SJSA1 (cell line): Measurements from ENCODE around the gene VPS37B. TPM values are rescaled to one million over a fixed set of nuclear protein-coding genes. Genes with fewer than 3 reads are reported as not detected.
A peak's percentile ranks its signal among the peaks of the same experiment; 100 is the strongest.
"Not testable (repeated sequence)": the region's sequence is repeated elsewhere in the genome, so short reads cannot be mapped to it uniquely, and the experiment has no call there.

Experiments
- DNase-seq, 2 experiments: peaks; one replicate each; pipeline ENCODE4 v3.0.0-alpha.2; 2015 to 2020; ENCODE audit warnings: low spot score in 2 of 2, low read depth in 1 of 2
- H3K27ac ChIP-seq: fragments of 250-450 bp; sonication (Bioruptor Pico); 2 replicates; pipeline ENCODE4 v1.5.1; 2020; ENCODE audit warnings: mild to moderate bottlenecking, moderate library complexity
- H3K27me3 ChIP-seq: fragments of 250-450 bp; sonication (Bioruptor Pico); replicated peaks from 2 replicates; pipeline ENCODE4 v1.5.1; 2020; ENCODE audit warnings: mild to moderate bottlenecking, moderate library complexity
- H3K36me3 ChIP-seq: fragments of 250-450 bp; sonication (Bioruptor Pico); 2 replicates; pipeline ENCODE4 v1.5.1; 2020; ENCODE audit warnings: mild to moderate bottlenecking
- H3K4me1 ChIP-seq: fragments of 250-450 bp; sonication (Bioruptor Pico); replicated peaks from 2 replicates; pipeline ENCODE4 v1.6.1; 2021; ENCODE audit warnings: mild to moderate bottlenecking
- H3K4me3 ChIP-seq: fragments of 250-450 bp; sonication (Bioruptor Pico); 2 replicates; pipeline ENCODE4 v1.5.1; 2020; ENCODE audit warnings: mild to moderate bottlenecking
- H3K9me3 ChIP-seq: fragments of 250-450 bp; sonication (Bioruptor Pico); replicated peaks from 2 replicates; pipeline ENCODE4 v1.5.1; 2020; ENCODE audit warnings: mild to moderate bottlenecking
- total RNA-seq: library from RNA; depleted of rRNA; stranded (reverse); fragments of >200 nt; shearing (Covaris generic); gene quantifications from 2 replicates; pipeline ENCODE4 v1.2.3, GENCODE V29; 2014; rRNA removed

VPS37B gene
- 11.9 and 31.5 TPM in 2 replicates for total RNA-seq

GRCh38 chr12:122895704-122896636, at the start of gene VPS37B:
VPS37B (minus strand) TSS chr12:122896124; CDS start chr12:122896062, 62 bp downstream.
- Histone ChIP-seq H3K36me3 (peaks cover 10% of the 10 kb centered on the region; the same call in 1 of the 2 replicates), H3K9me3 (no peaks in the 10 kb centered on the region), H3K27ac (peak within 1 kb of the TSS; percentile 61), H3K4me3 (peak within 1 kb of the TSS; percentile 59), H3K4me1 (peaks cover 44% of the 10 kb centered on the region), H3K27me3 (no peaks in the 10 kb centered on the region)
- peak; percentile 81 to 90 for DNase-seq

- DNase-seq, result peak; percentile 47 to 71
- Histone ChIP-seq H3K27me3 (no peaks in the 10 kb centered on the region), H3K36me3 (peaks cover 15% of the 10 kb centered on the region), H3K4me3 (no peak overlapping the region), H3K4me1 (peaks cover 84% of the 10 kb centered on the region), H3K27ac (peak overlapping the region; percentile 16), H3K9me3 (no peaks in the 10 kb centered on the region)
Measured at GRCh38 chr12:122944605-122945592, 49.0 kb upstream of the VPS37B start.

- H3K9me3 ChIP-seq, result no peaks in the 10 kb centered on the region
- peaks cover 5% of the 10 kb centered on the region for H3K36me3 ChIP-seq
- H3K27me3 ChIP-seq, result no peaks in the 10 kb centered on the region
- H3K4me1 ChIP-seq, result peaks cover 79% of the 10 kb centered on the region
- no peak overlapping the region for H3K27ac ChIP-seq
- H3K4me3 ChIP-seq, result no peak overlapping the region
- no peak for DNase-seq
Measured at GRCh38 chr12:122943196-122943595, 47.3 kb upstream of the VPS37B start.

GRCh38 chr12:122942637-122943036, 46.7 kb upstream of the VPS37B start:
- H3K4me3 ChIP-seq, result no peak overlapping the region
- no peak overlapping the region for H3K27ac ChIP-seq
- peaks cover 73% of the 10 kb centered on the region for H3K4me1 ChIP-seq
- H3K36me3 ChIP-seq, result no peaks in the 10 kb centered on the region; the same call in 1 of the 2 replicates
- no peaks in the 10 kb centered on the region for H3K9me3 ChIP-seq
- DNase-seq, result peak; percentile 33 to 59
- H3K27me3 ChIP-seq, result no peaks in the 10 kb centered on the region

- not testable (repeated sequence) for H3K36me3 ChIP-seq, H3K4me3 ChIP-seq, H3K27me3 ChIP-seq, H3K9me3 ChIP-seq, DNase-seq, H3K27ac ChIP-seq
- H3K4me1 ChIP-seq, result peaks cover 60% of the 10 kb centered on the region
Measured at GRCh38 chr12:122941351-122941750, 45.4 kb upstream of the VPS37B start.

- Histone ChIP-seq H3K4me1 (peaks cover 42% of the 10 kb centered on the region), H3K4me3 (no peak overlapping the region), H3K27me3 (no peaks in the 10 kb centered on the region), H3K36me3 (no peaks in the 10 kb centered on the region; the same call in 1 of the 2 replicates), H3K27ac (no peak overlapping the region), H3K9me3 (no peaks in the 10 kb centered on the region)
- no peak for DNase-seq
Measured at GRCh38 chr12:122939125-122939524, 43.2 kb upstream of the VPS37B start.

GRCh38 chr12:122937622-122938091, 41.7 kb upstream of the VPS37B start:
- peaks cover 27% of the 10 kb centered on the region for H3K4me1 ChIP-seq
- H3K27ac ChIP-seq, result no peak overlapping the region
- no peaks in the 10 kb centered on the region for H3K27me3 ChIP-seq
- no peak for DNase-seq
- no peaks in the 10 kb centered on the region for H3K9me3 ChIP-seq
- H3K4me3 ChIP-seq, result no peak overlapping the region
- no peaks in the 10 kb centered on the region; the same call in 1 of the 2 replicates for H3K36me3 ChIP-seq

GRCh38 chr12:122935318-122935717, 39.4 kb upstream of the VPS37B start:
- H3K36me3 ChIP-seq, result no peaks in the 10 kb centered on the region; the same call in 1 of the 2 replicates
- DNase-seq, result no peak

GRCh38 chr12:122934722-122935121, 38.8 kb upstream of the VPS37B start:
- H3K4me1 ChIP-seq, result peaks cover 8% of the 10 kb centered on the region
- H3K36me3 ChIP-seq, result no peaks in the 10 kb centered on the region; the same call in 1 of the 2 replicates
- no peak overlapping the region for H3K4me3 ChIP-seq
- H3K27me3 ChIP-seq, result no peaks in the 10 kb centered on the region
- H3K27ac ChIP-seq, result no peak overlapping the region
- no peak for DNase-seq
- no peaks in the 10 kb centered on the region for H3K9me3 ChIP-seq

More at GRCh38 chr12:122935318-122935717, 39.4 kb upstream of the VPS37B start:
- no peak overlapping the region for H3K4me3 ChIP-seq
- no peaks in the 10 kb centered on the region for H3K9me3 ChIP-seq
- peaks cover 8% of the 10 kb centered on the region for H3K4me1 ChIP-seq
- H3K27me3 ChIP-seq, result no peaks in the 10 kb centered on the region
- no peak overlapping the region for H3K27ac ChIP-seq

- Histone ChIP-seq H3K27ac (no peak overlapping the region), H3K27me3 (no peaks in the 10 kb centered on the region), H3K4me3 (no peak overlapping the region), H3K4me1 (no peaks in the 10 kb centered on the region), H3K9me3 (no peaks in the 10 kb centered on the region), H3K36me3 (no peaks in the 10 kb centered on the region)
- DNase-seq, result no peak
Measured at GRCh38 chr12:122932207-122932606, 36.3 kb upstream of the VPS37B start.

GRCh38 chr12:122929812-122930211, 33.9 kb upstream of the VPS37B start:
- Histone ChIP-seq H3K27me3 (no peaks in the 10 kb centered on the region), H3K4me3 (no peak overlapping the region), H3K27ac (no peak overlapping the region), H3K36me3 (no peaks in the 10 kb centered on the region), H3K4me1 (no peaks in the 10 kb centered on the region), H3K9me3 (no peaks in the 10 kb centered on the region)
- no peak for DNase-seq

- no peak for DNase-seq
- H3K27me3 ChIP-seq, result no peaks in the 10 kb centered on the region
- no peaks in the 10 kb centered on the region for H3K36me3 ChIP-seq
- H3K27ac ChIP-seq, result no peak overlapping the region
- H3K4me1 ChIP-seq, result no peaks in the 10 kb centered on the region
- no peak overlapping the region for H3K4me3 ChIP-seq
- no peaks in the 10 kb centered on the region for H3K9me3 ChIP-seq
Measured at GRCh38 chr12:122929148-122929538, 33.2 kb upstream of the VPS37B start.

GRCh38 chr12:122928404-122929147, 32.7 kb upstream of the VPS37B start:
- DNase-seq, result no peak

More at GRCh38 chr12:122928404-122929147, 32.7 kb upstream of the VPS37B start:
- Histone ChIP-seq H3K27ac (no peak overlapping the region), H3K27me3 (no peaks in the 10 kb centered on the region), H3K9me3 (no peaks in the 10 kb centered on the region), H3K36me3 (no peaks in the 10 kb centered on the region), H3K4me3 (no peak overlapping the region), H3K4me1 (no peaks in the 10 kb centered on the region)
